ENCODE data around the gene TBC1D22A. TPM values are rescaled to one million over a fixed set of nuclear protein-coding genes. Genes with fewer than 3 reads are reported as not detected.

The TBC1D22A gene
- total and polyA plus RNA-seq, 9 of the 15 experiments (the other 6 are each of a cell fraction or from before 2014, with no cell fraction given), result 0.20 to 11.5 (median 5.2) TPM

DNA sequence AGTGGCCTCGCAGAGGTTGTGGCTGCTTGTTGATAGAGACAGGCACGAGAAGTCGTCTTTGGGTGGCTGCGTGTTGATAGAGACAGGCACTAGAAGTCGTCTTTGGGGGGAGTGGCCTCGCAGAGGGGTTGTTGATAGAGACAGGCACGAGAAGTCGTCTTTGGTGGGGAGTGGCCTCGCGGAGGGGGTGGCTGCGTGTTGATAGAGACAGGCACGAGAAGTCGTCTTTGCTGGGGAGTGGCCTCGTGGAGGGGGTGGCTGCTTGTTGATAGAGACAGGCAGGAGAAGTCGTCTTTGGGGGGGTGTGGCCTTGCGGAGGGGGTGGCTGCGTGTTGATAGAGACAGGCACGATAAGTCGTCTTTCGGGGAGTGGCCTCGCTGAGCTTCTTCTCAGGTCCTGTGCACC, 328.8 kb downstream of the TBC1D22A start (continued):
- TF ChIP-seq NRF1 (conservative IDR thresholded peaks at IDR 0.05 in 1 of 2, IDR thresholded peaks at IDR 0.05 in 1 of 2) (0 out of 4 replicates have a peak, but pooled peaks of 1 of the 2 experiments have one; percentile 16), ZNF444 (CRISPR knock-in tag; IDR thresholded peaks at IDR 0.05) (no peak), ZNF24 (IDR thresholded peaks at IDR 0.05) (no peak), FOXJ2 (tag; IDR thresholded peaks at IDR 0.05) (peak; percentile 37; the same call in 1 of the 2 replicates), POLR3G (IDR thresholded peaks at IDR 0.05; ENCODE audit: extremely low read depth, insufficient read length, insufficient replicate concordance) (no peak), ZNF395 (CRISPR knock-in tag; IDR thresholded peaks at IDR 0.05) (no peak), SMAD3 (CRISPR knock-in tag; conservative IDR thresholded peaks at IDR 0.05) (no peak), MTA1 (IDR thresholded peaks at IDR 0.05; ENCODE audit: borderline replicate concordance) (no peak), VEZF1 (CRISPR knock-in tag; IDR thresholded peaks at IDR 0.05) (peak; percentile 64), TSC22D4 (tag; IDR thresholded peaks at IDR 0.05) (no peak), MBD1 (CRISPR knock-in tag; IDR thresholded peaks at IDR 0.05) (no peak), FOXK2 (conservative IDR thresholded peaks at IDR 0.05 in 1 of 2, IDR thresholded peaks at IDR 0.05 in 1 of 2; ENCODE audit: low read depth in 2 of 2) (peak; percentile 92 to 94), ZNF79 (CRISPR knock-in tag; IDR thresholded peaks at IDR 0.05; ENCODE audit: low read depth) (no peak), BACH1 (tag; IDR thresholded peaks at IDR 0.05) (no peak), POLR2B (IDR thresholded peaks at IDR 0.05; ENCODE audit: low read depth, partially characterized antibody) (no peak), MNT (conservative IDR thresholded peaks at IDR 0.05) (peak; percentile 58 to 62; a peak in 2 of 4 replicates), ELF1 (tag; IDR thresholded peaks at IDR 0.05) (no peak), TGIF2 (CRISPR knock-in tag; IDR thresholded peaks at IDR 0.05) (no peak)
- TF ChIP-seq, protein P1, sequence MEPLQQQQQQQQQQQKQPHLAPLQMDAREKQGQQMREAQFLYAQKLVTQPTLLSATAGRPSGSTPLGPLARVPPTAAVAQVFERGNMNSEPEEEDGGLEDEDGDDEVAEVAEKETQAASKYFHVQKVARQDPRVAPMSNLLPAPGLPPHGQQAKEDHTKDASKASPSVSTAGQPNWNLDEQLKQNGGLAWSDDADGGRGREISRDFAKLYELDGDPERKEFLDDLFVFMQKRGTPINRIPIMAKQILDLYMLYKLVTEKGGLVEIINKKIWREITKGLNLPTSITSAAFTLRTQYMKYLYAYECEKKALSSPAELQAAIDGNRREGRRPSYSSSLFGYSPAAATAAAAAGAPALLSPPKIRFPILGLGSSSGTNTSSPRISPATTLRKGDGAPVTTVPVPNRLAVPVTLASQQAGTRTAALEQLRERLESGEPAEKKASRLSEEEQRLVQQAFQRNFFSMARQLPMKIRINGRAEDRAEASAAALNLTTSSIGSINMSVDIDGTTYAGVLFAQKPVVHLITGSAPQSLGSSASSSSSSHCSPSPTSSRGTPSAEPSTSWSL (CRISPR knock-in tag; IDR thresholded peaks at IDR 0.05; ENCODE audit: borderline replicate concordance), result no peak
- TF ChIP-seq, protein P2, sequence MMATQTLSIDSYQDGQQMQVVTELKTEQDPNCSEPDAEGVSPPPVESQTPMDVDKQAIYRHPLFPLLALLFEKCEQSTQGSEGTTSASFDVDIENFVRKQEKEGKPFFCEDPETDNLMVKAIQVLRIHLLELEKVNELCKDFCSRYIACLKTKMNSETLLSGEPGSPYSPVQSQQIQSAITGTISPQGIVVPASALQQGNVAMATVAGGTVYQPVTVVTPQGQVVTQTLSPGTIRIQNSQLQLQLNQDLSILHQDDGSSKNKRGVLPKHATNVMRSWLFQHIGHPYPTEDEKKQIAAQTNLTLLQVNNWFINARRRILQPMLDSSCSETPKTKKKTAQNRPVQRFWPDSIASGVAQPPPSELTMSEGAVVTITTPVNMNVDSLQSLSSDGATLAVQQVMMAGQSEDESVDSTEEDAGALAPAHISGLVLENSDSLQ (IDR thresholded peaks at IDR 0.05), result peak; percentile 54

All from K562 (cell line).